AG08395 (cell line): ENCODE data around the gene C1orf210.

ENCODE experiments used
- DNase-seq: peaks from one replicate; pipeline ENCODE4 v3.0.0; 2012; ENCODE audit warnings: mixed read lengths, low spot score

Gene C1orf210

GRCh38 chr1:43273708-43274107 is 11.7 kb downstream of the C1orf210 start:
- DNase-seq: no peak

GRCh38 chr1:43272576-43273571 is 12.5 kb downstream of the C1orf210 start:
- DNase-seq: no peak

- DNase-seq: no peak
These were observed 13.2 kb downstream of the C1orf210 start for GRCh38 chr1:43272161-43272560.

- no peak for DNase-seq
These were observed 13.9 kb downstream of the C1orf210 start for GRCh38 chr1:43271186-43272118.

GRCh38 chr1:43270421-43271095 is 14.8 kb downstream of the C1orf210 start:
- no peak for DNase-seq

GRCh38 chr1:43269627-43270375 is 15.6 kb downstream of the C1orf210 start, which contains the start of gene TMEM125:
TMEM125 (plus strand) TSS chr1:43269983; CDS start chr1:43272723, 2,740 bp downstream.
- no peak for DNase-seq

GRCh38 chr1:43267818-43268425 is 17.5 kb downstream of the C1orf210 start:
- no peak for DNase-seq

GRCh38 chr1:43267291-43267805 is 18.0 kb downstream of the C1orf210 start:
- peak; percentile 86 for DNase-seq

- DNase-seq: no peak
These were observed 18.5 kb downstream of the C1orf210 start for GRCh38 chr1:43266881-43267280.

- no peak for DNase-seq
These were observed 19.9 kb downstream of the C1orf210 start for GRCh38 chr1:43265431-43265830.

- no peak for DNase-seq
These were observed 27.0 kb downstream of the C1orf210 start for GRCh38 chr1:43258370-43258769.

GRCh38 chr1:43256675-43257570 is 28.5 kb downstream of the C1orf210 start:
- no peak for DNase-seq

GRCh38 chr1:43255438-43256210 is 29.8 kb downstream of the C1orf210 start:
- DNase-seq: no peak

GRCh38 chr1:43253876-43254275 is 31.5 kb downstream of the C1orf210 start:
- no peak for DNase-seq

- DNase-seq: no peak
These were observed 32.2 kb downstream of the C1orf210 start for GRCh38 chr1:43253173-43253572.

- no peak for DNase-seq
These were observed 33.2 kb downstream of the C1orf210 start for GRCh38 chr1:43252225-43252624.

GRCh38 chr1:43251024-43251423 is 34.4 kb downstream of the C1orf210 start:
- DNase-seq: no peak

- DNase-seq: no peak
These were observed 35.0 kb downstream of the C1orf210 start for GRCh38 chr1:43250351-43250761.
